ENCODE data around the gene SCMH1.

SCMH1 gene

DNA sequence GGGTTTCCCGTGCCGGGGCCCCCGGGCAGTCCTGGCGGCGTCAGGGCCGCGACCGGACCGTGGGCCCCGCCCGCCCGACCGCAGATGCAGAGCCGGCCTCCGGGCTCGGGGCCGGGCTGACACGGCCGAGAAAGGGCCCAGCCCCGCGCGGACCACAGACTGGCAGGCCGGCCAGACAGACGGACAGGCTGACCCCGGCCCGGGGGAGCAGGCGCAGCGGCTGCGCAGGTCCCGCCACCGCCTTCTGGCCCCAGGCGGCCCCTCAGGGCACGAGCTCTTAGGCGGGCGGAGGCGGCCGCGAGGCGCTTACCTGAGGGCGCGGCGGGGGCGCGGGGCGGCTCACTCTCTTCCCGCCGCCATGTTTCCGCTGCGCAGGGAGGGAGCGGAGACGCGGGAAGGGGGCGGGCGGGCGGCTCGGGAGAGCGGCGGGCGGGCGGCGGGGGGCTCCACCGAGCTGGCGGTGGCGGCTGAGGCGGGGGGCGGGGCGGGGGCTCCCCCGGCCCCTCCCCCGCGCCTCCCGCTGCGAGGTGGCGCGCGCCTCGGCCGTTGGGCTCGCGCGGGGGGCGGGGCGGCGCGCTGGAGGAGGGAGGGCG lies at the start of gene SCMH1:
SCMH1 (minus strand) TSS at position 558 of the 593 bp plus-strand sequence. CDS start 56,173 bp downstream, outside the sequence.
- intact Hi-C loops (cut with micrococcal nuclease): no loop called here
- Mint-ChIP-seq H3K9me3 (no peaks in the 10 kb centered on the region), H3K4me3 (peak within 1 kb of the TSS; percentile 76), H3K36me3 (ENCODE audit: low read depth) (no peaks in the 10 kb centered on the region), H3K4me1 (ENCODE audit: low read depth) (peaks cover 17% of the 10 kb centered on the region), H3K27me3 (peaks cover 9% of the 10 kb centered on the region), H3K27ac (peak within 1 kb of the TSS; percentile 69)

DNA sequence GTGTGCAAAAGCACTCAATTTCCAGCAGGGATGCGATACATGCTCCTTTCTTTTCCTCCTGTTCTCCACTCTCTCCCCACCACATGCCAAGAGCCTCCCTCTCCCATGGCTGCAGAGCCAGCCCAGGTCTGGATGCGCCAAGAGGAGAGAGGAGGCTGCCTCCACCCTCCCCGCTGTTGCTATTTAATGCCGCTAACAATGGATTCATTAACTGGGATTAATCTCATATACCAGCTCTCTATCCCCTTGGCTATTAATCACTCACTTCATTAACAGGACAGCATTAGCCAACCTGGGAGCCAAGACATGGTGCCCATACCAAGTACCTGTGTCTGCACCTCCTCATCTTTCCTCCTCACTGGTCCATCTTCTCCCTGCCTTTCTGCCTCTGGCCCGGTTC lies 49.1 kb upstream of the SCMH1 start:
- H3K4me1 Mint-ChIP-seq (ENCODE audit: low read depth): peaks cover 19% of the 10 kb centered on the region
- intact Hi-C loops (cut with micrococcal nuclease): no loop called here
- no peak overlapping the region for H3K27ac Mint-ChIP-seq
- H3K27me3 Mint-ChIP-seq: peaks cover 53% of the 10 kb centered on the region
- H3K9me3 Mint-ChIP-seq: no peaks in the 10 kb centered on the region
- H3K36me3 Mint-ChIP-seq (ENCODE audit: low read depth): no peaks in the 10 kb centered on the region
- no peak overlapping the region for H3K4me3 Mint-ChIP-seq

DNA sequence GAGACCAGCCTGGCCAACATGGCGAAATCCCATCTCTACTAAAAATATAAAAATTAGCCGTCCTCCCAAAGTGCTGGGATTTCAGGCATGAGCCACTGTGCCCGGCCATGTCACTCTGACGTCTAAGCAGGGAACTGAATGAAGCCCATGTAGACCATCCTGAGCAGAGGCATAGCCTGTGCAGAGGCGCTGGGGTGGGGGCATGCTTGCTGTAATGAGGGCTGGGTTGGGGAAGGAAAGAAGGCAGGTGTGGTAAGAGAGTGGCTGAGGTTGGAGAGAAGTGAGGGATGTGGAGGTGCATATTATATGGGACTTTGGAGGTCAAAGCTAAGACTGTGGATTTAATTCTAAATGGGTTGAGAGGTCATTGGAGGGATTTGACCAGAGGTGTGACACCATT lies 47.1 kb upstream of the SCMH1 start:
- Mint-ChIP-seq H3K4me1 (ENCODE audit: low read depth) (peaks cover 34% of the 10 kb centered on the region), H3K27me3 (peaks cover 57% of the 10 kb centered on the region), H3K9me3 (no peaks in the 10 kb centered on the region), H3K4me3 (no peak overlapping the region), H3K36me3 (ENCODE audit: low read depth) (no peaks in the 10 kb centered on the region), H3K27ac (no peak overlapping the region)
- intact Hi-C loops (cut with micrococcal nuclease): no loop called here

DNA sequence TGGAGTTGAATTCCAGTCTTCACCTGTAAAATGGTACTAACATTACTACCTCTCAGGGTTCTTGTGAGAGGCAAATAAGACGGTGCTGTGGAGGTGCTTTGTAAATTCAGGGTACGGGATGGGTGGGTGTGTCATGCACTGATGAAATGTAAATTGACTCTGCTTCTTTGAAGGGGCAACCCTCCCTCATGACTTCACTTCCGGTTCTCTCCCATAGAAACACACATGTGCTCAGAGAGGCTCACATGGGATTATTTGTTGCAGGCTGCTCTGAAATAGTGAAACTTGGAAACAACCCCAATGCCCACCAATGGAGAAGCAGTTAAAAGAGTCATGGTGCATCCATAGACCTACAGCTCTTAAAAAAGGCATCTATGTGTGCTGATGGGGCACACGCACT lies 44.9 kb upstream of the SCMH1 start:
- intact Hi-C loops (cut with micrococcal nuclease): no loop called here
- no peaks in the 10 kb centered on the region for H3K9me3 Mint-ChIP-seq
- no peaks in the 10 kb centered on the region for H3K36me3 Mint-ChIP-seq (ENCODE audit: low read depth)
- no peak overlapping the region for H3K27ac Mint-ChIP-seq
- H3K4me1 Mint-ChIP-seq (ENCODE audit: low read depth): peaks cover 43% of the 10 kb centered on the region
- H3K4me3 Mint-ChIP-seq: no peak overlapping the region
- peaks cover 71% of the 10 kb centered on the region for H3K27me3 Mint-ChIP-seq

DNA sequence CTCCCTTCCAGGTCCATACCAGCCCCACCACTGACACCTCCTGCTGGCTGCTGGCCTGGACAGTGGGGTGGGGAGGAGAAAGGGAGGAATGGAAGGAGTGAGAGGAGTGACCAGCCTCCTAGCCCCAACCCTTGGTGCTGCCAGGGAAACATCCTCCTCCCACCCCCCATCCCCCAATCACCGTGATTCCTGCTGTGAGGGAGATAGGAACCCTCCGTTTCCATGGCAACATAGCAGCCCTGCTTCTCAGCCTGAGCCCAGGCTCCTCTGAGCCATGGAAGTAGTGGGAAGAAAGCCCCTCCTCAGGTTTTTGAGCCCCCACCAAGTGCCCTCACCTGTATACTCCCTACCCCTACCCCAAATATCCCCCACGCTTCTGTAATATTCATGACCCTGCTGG lies 44.4 kb upstream of the SCMH1 start:
- Mint-ChIP-seq H3K27me3 (peaks cover 71% of the 10 kb centered on the region), H3K27ac (peak overlapping the region; percentile 26), H3K4me3 (no peak overlapping the region), H3K4me1 (ENCODE audit: low read depth) (peaks cover 46% of the 10 kb centered on the region), H3K36me3 (ENCODE audit: low read depth) (no peaks in the 10 kb centered on the region), H3K9me3 (no peaks in the 10 kb centered on the region)
- intact Hi-C loops (cut with micrococcal nuclease): no loop called here

DNA sequence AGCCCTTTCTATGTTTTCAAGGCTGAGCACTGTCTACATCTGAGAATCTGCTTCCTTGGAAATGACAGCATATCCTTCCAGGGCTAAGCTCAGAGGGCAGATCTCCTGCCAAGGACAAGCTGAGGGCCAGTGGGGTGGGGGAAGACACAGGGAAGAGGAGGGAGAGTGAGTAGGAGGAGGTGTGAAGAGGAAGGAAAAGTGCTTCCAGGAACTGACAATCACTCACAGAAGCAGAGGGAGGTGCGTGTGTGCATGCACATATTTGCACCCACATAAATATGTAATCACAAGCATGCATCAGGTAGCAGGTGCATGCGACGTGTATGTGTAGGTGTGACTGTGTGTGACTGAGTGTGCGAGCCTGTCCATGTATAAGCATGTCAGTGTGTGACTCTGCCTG lies 43.7 kb upstream of the SCMH1 start:
- peak overlapping the region; percentile 26 for H3K27ac Mint-ChIP-seq
- peaks cover 50% of the 10 kb centered on the region for H3K4me1 Mint-ChIP-seq (ENCODE audit: low read depth)
- no peaks in the 10 kb centered on the region for H3K9me3 Mint-ChIP-seq
- intact Hi-C loops (cut with micrococcal nuclease): no loop called here
- no peaks in the 10 kb centered on the region for H3K36me3 Mint-ChIP-seq (ENCODE audit: low read depth)
- peaks cover 69% of the 10 kb centered on the region for H3K27me3 Mint-ChIP-seq
- H3K4me3 Mint-ChIP-seq: no peak overlapping the region

DNA sequence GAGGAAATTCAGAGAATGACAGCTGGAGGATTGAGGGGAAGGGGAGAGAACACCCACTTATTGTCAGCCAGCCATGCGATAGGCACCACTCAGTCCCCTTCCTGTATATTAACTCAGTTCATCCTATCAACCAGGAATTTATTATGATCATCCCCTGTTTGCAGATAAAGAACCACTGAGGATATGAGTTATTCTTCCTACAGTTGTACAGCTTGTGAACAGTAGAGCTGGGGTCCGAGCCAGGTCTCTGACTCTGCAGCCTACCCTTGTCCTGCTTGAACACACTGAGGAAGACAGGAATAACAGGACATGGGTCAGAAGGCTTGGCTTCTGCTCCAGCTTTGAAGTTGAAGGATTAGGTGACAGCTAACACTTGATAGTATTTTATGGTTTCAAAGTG lies 42.0 kb upstream of the SCMH1 start:
- no peaks in the 10 kb centered on the region for H3K36me3 Mint-ChIP-seq (ENCODE audit: low read depth)
- H3K4me1 Mint-ChIP-seq (ENCODE audit: low read depth): peaks cover 54% of the 10 kb centered on the region
- H3K4me3 Mint-ChIP-seq: no peak overlapping the region
- intact Hi-C loops (cut with micrococcal nuclease): no loop called here
- no peak overlapping the region for H3K27ac Mint-ChIP-seq
- no peaks in the 10 kb centered on the region for H3K9me3 Mint-ChIP-seq
- peaks cover 55% of the 10 kb centered on the region for H3K27me3 Mint-ChIP-seq

DNA sequence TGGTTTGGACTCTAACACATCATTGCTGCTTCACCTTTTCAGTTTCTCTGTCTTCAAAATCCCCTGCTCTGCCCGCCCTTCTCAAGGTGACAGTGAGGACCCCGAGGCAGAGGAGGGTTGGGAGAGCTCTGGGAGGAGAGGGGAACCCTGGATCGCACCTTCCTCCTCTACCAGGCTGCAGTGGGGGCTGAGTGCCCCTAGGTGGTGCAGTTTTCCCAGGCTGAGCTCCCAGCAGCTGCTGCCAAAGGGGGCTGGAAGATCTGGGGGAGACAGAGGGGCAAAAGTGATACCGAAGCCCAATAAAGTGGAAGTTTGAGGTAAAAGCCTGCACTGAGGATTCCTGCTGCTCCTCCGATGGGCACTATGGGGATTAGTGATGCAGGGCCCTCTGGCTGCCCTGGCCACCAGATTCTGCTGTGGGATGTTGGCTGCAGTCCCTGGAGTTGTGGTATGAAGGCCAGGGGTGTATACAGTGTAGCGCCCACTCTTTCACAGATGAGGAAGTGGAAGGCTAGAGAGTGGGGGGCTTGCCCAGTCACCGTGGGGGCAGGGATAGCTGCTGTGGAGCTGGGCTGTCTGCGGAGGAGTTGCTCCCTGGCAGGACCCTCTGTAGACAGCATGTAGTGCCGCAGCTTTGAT lies 40.7 kb upstream of the SCMH1 start:
- no peaks in the 10 kb centered on the region for H3K36me3 Mint-ChIP-seq (ENCODE audit: low read depth)
- no peak overlapping the region for H3K4me3 Mint-ChIP-seq
- H3K9me3 Mint-ChIP-seq: no peaks in the 10 kb centered on the region
- H3K27ac Mint-ChIP-seq: no peak overlapping the region
- peaks cover 51% of the 10 kb centered on the region for H3K27me3 Mint-ChIP-seq
- peaks cover 58% of the 10 kb centered on the region for H3K4me1 Mint-ChIP-seq (ENCODE audit: low read depth)
- intact Hi-C loops (cut with micrococcal nuclease): no loop called here

DNA sequence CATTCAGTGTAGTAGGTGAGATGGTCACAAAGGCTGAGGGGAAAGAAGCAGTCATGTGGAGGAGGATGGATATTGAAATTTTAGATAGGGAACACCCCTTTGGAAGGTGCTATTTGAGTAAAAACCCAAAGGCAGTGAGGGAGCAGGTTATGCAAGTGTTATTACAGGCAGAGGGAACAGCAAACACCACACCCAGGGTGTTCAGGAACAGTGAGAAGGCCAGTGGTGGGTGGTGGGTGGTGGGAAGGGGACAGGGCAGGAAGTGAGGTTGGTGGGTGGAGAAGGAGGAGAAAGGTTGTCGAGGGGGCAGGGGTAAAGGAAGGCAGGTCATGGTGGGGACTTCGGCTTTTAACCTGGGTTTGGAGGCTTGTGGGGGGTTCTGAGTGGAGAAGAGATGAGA lies 39.2 kb upstream of the SCMH1 start:
- intact Hi-C loops (cut with micrococcal nuclease): no loop called here
- Mint-ChIP-seq H3K27me3 (peaks cover 38% of the 10 kb centered on the region), H3K4me3 (no peak overlapping the region), H3K4me1 (ENCODE audit: low read depth) (peaks cover 65% of the 10 kb centered on the region), H3K27ac (no peak overlapping the region), H3K9me3 (no peaks in the 10 kb centered on the region), H3K36me3 (ENCODE audit: low read depth) (no peaks in the 10 kb centered on the region)

DNA sequence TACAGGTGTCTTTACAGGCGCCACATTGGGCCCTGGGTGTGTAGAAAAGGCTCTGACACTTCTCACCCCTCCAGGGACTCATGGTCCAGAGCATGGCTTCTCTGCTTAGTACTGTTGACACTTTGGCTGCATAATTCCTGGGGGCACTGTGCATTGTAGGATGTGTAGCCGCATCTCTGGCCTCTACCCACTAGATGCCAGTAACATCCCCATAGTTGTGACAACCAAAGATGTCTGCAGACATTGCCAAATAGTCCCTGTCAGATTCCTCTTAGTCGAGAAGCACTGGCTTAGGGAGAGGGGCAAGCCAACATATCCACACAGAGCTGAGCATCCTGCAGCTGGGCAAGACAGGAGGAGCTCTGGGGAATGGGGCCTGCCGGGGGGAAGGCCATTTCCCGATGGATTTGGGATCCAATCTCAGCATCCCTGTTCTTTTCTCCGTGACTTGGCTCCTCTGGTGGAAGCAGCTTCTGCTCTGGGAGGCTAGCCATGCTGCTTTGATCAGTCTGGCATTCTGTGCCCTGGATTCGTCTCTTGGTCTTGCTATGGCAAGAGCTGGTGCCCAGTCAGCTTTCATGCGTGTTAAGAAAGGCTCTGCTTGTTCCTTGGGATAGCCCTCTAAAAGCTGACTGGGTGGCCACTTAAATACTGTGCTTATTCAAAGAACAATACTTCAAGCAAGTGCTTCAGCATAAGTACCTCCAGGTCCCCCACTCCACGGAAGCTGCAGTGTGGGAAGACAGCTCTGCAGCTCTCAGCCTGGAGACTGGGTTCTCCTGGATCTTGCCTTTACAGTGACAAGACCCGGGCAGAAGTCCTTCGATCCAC lies 38.3 kb upstream of the SCMH1 start:
- Mint-ChIP-seq H3K36me3 (ENCODE audit: low read depth) (no peaks in the 10 kb centered on the region), H3K27me3 (peaks cover 31% of the 10 kb centered on the region), H3K27ac (no peak overlapping the region)

DNA sequence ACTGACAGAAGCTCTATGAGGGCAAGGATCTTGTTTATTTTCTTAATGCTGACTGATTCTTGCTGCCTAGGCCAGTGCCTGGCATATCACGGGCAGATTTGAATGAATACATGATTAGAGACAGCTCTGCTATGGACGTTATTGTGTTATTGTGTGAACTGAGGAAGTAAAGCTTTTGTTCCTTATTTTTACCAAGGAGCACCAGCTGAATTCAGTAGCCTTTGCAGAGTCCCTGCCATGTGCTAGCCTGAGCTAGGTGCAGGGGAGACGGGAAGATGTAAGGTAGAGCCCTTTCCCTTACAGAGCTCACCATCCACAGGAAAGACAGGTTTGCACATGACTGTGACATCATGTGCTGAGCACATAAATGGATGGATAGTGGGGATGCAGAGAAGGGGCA lies 36.0 kb upstream of the SCMH1 start:
- peaks cover 15% of the 10 kb centered on the region for H3K27me3 Mint-ChIP-seq
- peaks cover 75% of the 10 kb centered on the region for H3K4me1 Mint-ChIP-seq (ENCODE audit: low read depth)
- H3K4me3 Mint-ChIP-seq: no peak overlapping the region
- no peaks in the 10 kb centered on the region for H3K9me3 Mint-ChIP-seq
- intact Hi-C loops (cut with micrococcal nuclease): no loop called here
- H3K36me3 Mint-ChIP-seq (ENCODE audit: low read depth): no peaks in the 10 kb centered on the region
- H3K27ac Mint-ChIP-seq: peak overlapping the region; percentile 20

More for the DNA sequence above, 38.3 kb upstream of the SCMH1 start:
- no peaks in the 10 kb centered on the region for H3K9me3 Mint-ChIP-seq
- intact Hi-C loops (cut with micrococcal nuclease): no loop called here
- H3K4me1 Mint-ChIP-seq (ENCODE audit: low read depth): peaks cover 63% of the 10 kb centered on the region
- H3K4me3 Mint-ChIP-seq: no peak overlapping the region

DNA sequence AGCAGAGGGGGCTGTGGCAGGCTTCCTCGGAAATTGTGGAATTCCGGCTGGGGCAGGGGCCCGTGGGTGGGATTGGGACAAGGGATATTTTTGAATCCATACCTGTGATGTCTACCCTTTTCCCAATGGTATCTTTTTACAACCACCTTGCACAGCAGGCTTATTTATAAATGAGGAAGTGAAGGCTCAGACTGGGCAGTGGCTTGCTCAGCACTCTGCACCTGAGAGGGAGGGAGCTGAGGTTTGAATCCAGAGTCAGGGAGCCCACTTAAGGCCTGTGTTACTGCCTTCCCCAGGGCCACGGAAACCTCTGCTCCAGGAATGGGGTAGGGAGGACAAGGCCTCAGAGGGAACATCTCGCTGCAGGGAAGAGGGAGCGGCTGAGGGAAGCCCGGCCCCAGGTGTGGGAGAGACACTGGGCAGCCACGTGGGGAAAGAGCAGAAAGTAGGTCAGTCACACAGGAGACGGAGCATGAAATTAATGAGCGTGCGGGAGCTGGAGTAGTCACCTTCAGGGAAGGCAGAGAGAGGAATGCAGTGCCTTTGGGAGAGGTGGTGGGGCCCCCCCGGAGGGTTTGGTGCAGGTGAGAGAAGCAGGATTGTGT lies 35.4 kb upstream of the SCMH1 start:
- Mint-ChIP-seq H3K4me3 (no peak overlapping the region), H3K9me3 (no peaks in the 10 kb centered on the region), H3K27me3 (peaks cover 9% of the 10 kb centered on the region), H3K27ac (peak overlapping the region; percentile 20), H3K4me1 (ENCODE audit: low read depth) (peaks cover 69% of the 10 kb centered on the region), H3K36me3 (ENCODE audit: low read depth) (no peaks in the 10 kb centered on the region)
- intact Hi-C loops (cut with micrococcal nuclease): no loop called here

DNA sequence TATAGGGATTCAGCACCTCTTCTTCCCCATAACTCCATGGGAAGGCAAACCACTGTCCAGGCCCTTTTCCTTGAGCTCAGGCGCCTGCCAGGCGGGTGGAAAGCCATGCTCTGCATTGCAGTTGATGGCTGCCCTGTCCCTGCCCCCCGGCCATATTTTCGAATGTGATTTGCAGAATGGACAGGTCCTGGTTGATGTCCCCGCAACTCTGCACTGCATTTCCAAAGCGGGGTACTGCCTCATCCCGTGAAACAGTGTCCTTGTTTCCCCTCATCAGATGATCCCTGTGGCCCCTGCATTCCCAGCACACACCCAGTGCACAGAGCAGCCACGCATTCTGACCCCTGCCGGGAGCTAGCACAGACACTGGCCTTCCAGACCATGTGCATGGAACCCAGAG lies 33.7 kb upstream of the SCMH1 start:
- intact Hi-C loops (cut with micrococcal nuclease): no loop called here
- Mint-ChIP-seq H3K4me1 (ENCODE audit: low read depth) (peaks cover 57% of the 10 kb centered on the region), H3K27ac (no peak overlapping the region), H3K9me3 (no peaks in the 10 kb centered on the region), H3K27me3 (peaks cover 3% of the 10 kb centered on the region), H3K4me3 (no peak overlapping the region), H3K36me3 (ENCODE audit: low read depth) (no peaks in the 10 kb centered on the region)

All from dendritic cell treated with granulocyte-macrophage colony-stimulating factor and Interleukin-4, amounts not matched to agents 40 ng/mL and 50 ng/mL, for 4 days (primary cell).